ENCODE measurements around the gene GFM2. TPM values are rescaled to one million over a fixed set of nuclear protein-coding genes. Genes with fewer than 3 reads are reported as not detected.

Gene GFM2, protein sequence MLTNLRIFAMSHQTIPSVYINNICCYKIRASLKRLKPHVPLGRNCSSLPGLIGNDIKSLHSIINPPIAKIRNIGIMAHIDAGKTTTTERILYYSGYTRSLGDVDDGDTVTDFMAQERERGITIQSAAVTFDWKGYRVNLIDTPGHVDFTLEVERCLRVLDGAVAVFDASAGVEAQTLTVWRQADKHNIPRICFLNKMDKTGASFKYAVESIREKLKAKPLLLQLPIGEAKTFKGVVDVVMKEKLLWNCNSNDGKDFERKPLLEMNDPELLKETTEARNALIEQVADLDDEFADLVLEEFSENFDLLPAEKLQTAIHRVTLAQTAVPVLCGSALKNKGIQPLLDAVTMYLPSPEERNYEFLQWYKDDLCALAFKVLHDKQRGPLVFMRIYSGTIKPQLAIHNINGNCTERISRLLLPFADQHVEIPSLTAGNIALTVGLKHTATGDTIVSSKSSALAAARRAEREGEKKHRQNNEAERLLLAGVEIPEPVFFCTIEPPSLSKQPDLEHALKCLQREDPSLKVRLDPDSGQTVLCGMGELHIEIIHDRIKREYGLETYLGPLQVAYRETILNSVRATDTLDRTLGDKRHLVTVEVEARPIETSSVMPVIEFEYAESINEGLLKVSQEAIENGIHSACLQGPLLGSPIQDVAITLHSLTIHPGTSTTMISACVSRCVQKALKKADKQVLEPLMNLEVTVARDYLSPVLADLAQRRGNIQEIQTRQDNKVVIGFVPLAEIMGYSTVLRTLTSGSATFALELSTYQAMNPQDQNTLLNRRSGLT
- total RNA-seq: 27.6 and 34.2 TPM in 2 replicates

GRCh38 chr5:74766849-74767578 lies at the start of gene GFM2, which contains the start of gene NSA2:
Gene GFM2, minus strand, starts transcription at chr5:74767117. Its CDS starts 3,375 bp downstream, at chr5:74763742.
Gene NSA2, plus strand, starts transcription at chr5:74767249. Its CDS starts 112 bp downstream, at chr5:74767361.

DNA sequence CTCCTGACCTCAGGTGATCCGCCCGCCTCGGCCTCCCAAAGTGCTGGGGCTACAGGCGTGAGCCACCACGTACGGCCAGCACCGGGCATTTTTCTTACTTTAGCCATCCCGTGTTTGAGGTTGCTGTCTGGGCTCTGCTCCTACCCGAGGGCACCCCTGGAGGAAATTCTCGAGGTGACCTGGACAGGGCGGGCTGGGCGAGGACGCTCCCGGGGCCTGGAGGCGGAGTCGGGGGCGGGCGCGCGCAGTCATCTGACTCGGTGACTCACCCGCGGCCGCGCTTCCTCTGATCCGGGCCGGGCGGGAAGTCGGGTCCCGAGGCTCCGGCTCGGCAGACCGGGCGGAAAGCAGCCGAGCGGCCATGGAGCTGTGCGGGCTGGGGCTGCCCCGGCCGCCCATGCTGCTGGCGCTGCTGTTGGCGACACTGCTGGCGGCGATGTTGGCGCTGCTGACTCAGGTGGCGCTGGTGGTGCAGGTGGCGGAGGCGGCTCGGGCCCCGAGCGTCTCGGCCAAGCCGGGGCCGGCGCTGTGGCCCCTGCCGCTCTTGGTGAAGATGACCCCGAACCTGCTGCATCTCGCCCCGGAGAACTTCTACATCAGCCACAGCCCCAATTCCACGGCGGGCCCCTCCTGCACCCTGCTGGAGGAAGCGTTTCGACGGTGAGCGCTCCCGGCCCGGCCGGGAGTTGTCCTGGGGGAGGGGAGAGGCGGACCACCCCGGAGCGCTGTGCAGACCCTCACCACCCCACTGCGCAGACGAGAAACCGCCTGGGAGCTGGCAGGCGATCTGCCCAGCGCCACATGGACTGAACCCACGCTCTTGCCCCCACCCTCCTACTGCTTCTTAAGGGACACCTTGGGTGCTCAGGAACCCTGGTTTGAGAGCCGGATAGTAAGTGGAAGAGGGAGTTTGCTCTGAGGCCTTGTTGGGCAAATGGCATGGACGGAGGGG lies 81.7 kb downstream of the GFM2 start, which contains the start of gene HEXB:
Gene HEXB, plus strand, starts transcription at position 334 of the 952 bp plus-strand sequence. Its CDS starts 28 bp downstream, at position 362.

Small RNAs within 50 kb of the gene (small RNA-seq; reads per million reads assigned to genes)
- gene RNU6-658P: not detected

Other genes starting within 250 kb of the GFM2 start
- 8.1 and 25.2 TPM in 2 replicates for gene ENC1, start 126.4 kb downstream of the GFM2 start, total RNA-seq
- 142 and 167 TPM in 2 replicates for gene HEXB, start 81.9 kb downstream of the GFM2 start, total RNA-seq
- 74.9 and 95.9 TPM in 2 replicates for gene NSA2, start 132 bp upstream of the GFM2 start, total RNA-seq
- gene FAM169A, start 99.3 kb upstream of the GFM2 start, total RNA-seq: under 0.01 and 0.20 TPM in 2 replicates

All from subcutaneous preadipocyte (primary cell).